SK-N-SH (cell line): ENCODE measurements around the gene TAOK1.

Experiments used
- ELF1 ChIP-seq: IDR thresholded peaks from 2 replicates; pipeline ENCODE4 v1.4.0; 2012
- EP300 ChIP-seq, 2 experiments: IDR thresholded peaks; 2 replicates each; pipeline versions ENCODE4 v1.4.0 to v1.6.1; 2012; ENCODE audit warnings: borderline replicate concordance in 1 of 2, low read depth in 1 of 2, low read length in 1 of 2
- JUND ChIP-seq: IDR thresholded peaks from 2 replicates; pipeline ENCODE4 v1.4.0; 2012
- NFIC ChIP-seq: IDR thresholded peaks from 2 replicates; pipeline ENCODE4 v1.4.0; 2012; ENCODE audit warnings: borderline replicate concordance
- NRF1 ChIP-seq: IDR thresholded peaks from 2 replicates; pipeline ENCODE4 v1.6.1; 2012; ENCODE audit warnings: low read depth, mild to moderate bottlenecking, low read length
- POLR2AphosphoS5 ChIP-seq: IDR thresholded peaks from 2 replicates; pipeline ENCODE4 v1.6.1; 2012; ENCODE audit warnings: low read depth, low read length
- RAD21 ChIP-seq: IDR thresholded peaks from 2 replicates; pipeline ENCODE4 v1.6.1; 2012; ENCODE audit warnings: mild to moderate bottlenecking, low read length
- RCOR1 ChIP-seq: fragments of 150-350 bp; IDR thresholded peaks from 2 replicates; pipeline ENCODE4 v1.6.1; 2017; ENCODE audit warnings: antibody characterized with exemption, low read length
- SIN3A ChIP-seq: IDR thresholded peaks from 2 replicates; pipeline ENCODE4 v1.6.1; 2012; ENCODE audit warnings: low read depth, mild to moderate bottlenecking, low read length, moderate library complexity, borderline replicate concordance
- TF ChIP-seq, protein P1 (sequence below): fragments of 200-600 bp; sonication (generic); IDR thresholded peaks from 2 replicates; pipeline ENCODE4 v1.6.1; 2017; ENCODE audit warnings: antibody characterized with exemption, mild to moderate bottlenecking, moderate library complexity
- TF ChIP-seq, protein P2 (sequence below): IDR thresholded peaks from 2 replicates; pipeline ENCODE4; 2012

DNA sequence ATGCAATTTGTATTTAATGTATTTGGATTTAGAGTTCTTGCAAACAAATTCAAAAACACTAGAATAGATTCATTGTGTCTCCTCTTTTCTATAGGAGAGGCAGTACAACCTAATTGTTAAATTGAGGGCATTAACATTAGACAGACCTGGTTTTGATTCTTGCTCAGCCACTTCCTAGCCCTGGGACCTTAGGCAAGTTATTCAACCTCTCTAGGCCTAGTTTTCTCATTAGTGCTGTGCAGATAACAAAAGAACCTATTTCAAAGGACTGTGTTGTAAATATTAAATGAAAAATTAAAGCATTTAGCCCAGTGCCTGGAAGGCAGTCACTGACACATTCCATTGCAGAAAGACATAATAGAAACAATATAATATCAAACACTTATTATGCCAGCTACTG lies 22.0 kb upstream of the TAOK1 start:
- TF ChIP-seq, protein P1, sequence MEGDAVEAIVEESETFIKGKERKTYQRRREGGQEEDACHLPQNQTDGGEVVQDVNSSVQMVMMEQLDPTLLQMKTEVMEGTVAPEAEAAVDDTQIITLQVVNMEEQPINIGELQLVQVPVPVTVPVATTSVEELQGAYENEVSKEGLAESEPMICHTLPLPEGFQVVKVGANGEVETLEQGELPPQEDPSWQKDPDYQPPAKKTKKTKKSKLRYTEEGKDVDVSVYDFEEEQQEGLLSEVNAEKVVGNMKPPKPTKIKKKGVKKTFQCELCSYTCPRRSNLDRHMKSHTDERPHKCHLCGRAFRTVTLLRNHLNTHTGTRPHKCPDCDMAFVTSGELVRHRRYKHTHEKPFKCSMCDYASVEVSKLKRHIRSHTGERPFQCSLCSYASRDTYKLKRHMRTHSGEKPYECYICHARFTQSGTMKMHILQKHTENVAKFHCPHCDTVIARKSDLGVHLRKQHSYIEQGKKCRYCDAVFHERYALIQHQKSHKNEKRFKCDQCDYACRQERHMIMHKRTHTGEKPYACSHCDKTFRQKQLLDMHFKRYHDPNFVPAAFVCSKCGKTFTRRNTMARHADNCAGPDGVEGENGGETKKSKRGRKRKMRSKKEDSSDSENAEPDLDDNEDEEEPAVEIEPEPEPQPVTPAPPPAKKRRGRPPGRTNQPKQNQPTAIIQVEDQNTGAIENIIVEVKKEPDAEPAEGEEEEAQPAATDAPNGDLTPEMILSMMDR = no peak
- TF ChIP-seq NRF1 (no peak), ELF1 (no peak), EP300 (IDR thresholded peaks at IDR 0.05; ENCODE audit: borderline replicate concordance in 1 of 2, low read depth in 1 of 2, low read length in 1 of 2) (no peak), NFIC (no peak), POLR2AphosphoS5 (no peak), SIN3A (no peak), JUND (no peak), RAD21 (no peak), RCOR1 (no peak)
- TF ChIP-seq, protein P2, sequence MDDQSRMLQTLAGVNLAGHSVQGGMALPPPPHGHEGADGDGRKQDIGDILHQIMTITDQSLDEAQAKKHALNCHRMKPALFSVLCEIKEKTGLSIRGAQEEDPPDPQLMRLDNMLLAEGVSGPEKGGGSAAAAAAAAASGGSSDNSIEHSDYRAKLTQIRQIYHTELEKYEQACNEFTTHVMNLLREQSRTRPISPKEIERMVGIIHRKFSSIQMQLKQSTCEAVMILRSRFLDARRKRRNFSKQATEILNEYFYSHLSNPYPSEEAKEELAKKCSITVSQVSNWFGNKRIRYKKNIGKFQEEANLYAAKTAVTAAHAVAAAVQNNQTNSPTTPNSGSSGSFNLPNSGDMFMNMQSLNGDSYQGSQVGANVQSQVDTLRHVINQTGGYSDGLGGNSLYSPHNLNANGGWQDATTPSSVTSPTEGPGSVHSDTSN = no peak
